GM23338 (cell line): ENCODE results near the gene B3GALT5. TPM values are rescaled to one million over a fixed set of nuclear protein-coding genes. Genes with fewer than 3 reads are reported as not detected.
A peak's percentile ranks its signal among the peaks of the same experiment; 100 is the strongest.

Experiments used
- ATAC-seq: fragments of 200-7000 bp; cut with Tn5 transposase; 3 replicates; pipeline ENCODE4 v1.9.1; 2020
- DNase-seq: peaks from one replicate; pipeline ENCODE4 v3.0.0-alpha.2; 2015; ENCODE audit warnings: low spot score
- H2AFZ ChIP-seq: fragments of 200-600 bp; sonication (generic); 2 replicates; pipeline ENCODE4 v1.8.0; 2016; ENCODE audit warnings: antibody characterized with exemption, mild to moderate bottlenecking, moderate library complexity
- H3F3A ChIP-seq: fragments of 200-600 bp; sonication (generic); replicated peaks from 2 replicates; pipeline ENCODE4 v1.8.0; 2017; ENCODE audit warnings: antibody characterized with exemption, mixed run types, low read depth
- H3K27ac ChIP-seq: fragments of 200-600 bp; sonication (generic); 2 replicates; pipeline ENCODE4 v1.6.1; 2016; ENCODE audit warnings: low read depth
- H3K27me3 ChIP-seq: fragments of 200-600 bp; sonication (generic); 2 replicates; pipeline ENCODE4 v1.8.0; 2016; ENCODE audit warnings: mild to moderate bottlenecking, mixed run types, moderate library complexity; ENCODE audit not compliant: insufficient read depth
- H3K36me3 ChIP-seq: fragments of 200-600 bp; sonication (generic); 2 replicates; pipeline ENCODE4 v1.8.0; 2016; ENCODE audit warnings: mild to moderate bottlenecking; ENCODE audit not compliant: insufficient read depth
- H3K4me1 ChIP-seq: fragments of 200-600 bp; sonication (generic); 2 replicates; pipeline ENCODE4 v1.8.0; 2016; ENCODE audit warnings: mild to moderate bottlenecking, moderate library complexity; ENCODE audit not compliant: insufficient read depth
- H3K4me2 ChIP-seq: fragments of 200-600 bp; sonication (generic); 2 replicates; pipeline ENCODE4 v1.7.1; 2017; ENCODE audit warnings: mixed run types
- H3K4me3 ChIP-seq: fragments of 200-600 bp; sonication (generic); 2 replicates; pipeline ENCODE4 v1.6.1; 2016; ENCODE audit warnings: mixed run types
- H3K79me2 ChIP-seq: fragments of 200-600 bp; sonication (generic); replicated peaks from 2 replicates; pipeline ENCODE4 v1.8.0; 2017; ENCODE audit warnings: mild to moderate bottlenecking; ENCODE audit not compliant: insufficient read depth
- H3K9me2 ChIP-seq: fragments of 200-600 bp; sonication (generic); 2 replicates; pipeline ENCODE4 v1.8.0; 2017; ENCODE audit not compliant: insufficient read depth
- H4K20me1 ChIP-seq: fragments of 200-600 bp; sonication (generic); replicated peaks from 2 replicates; pipeline ENCODE4 v1.8.0; 2017; ENCODE audit warnings: mild to moderate bottlenecking; ENCODE audit not compliant: insufficient read depth
- H3K27ac Mint-ChIP-seq: 2 replicates; pipeline ENCODE4 v1.8.0; 2020; ENCODE audit warnings: inconsistent platforms, mild to moderate bottlenecking, moderate library complexity, mixed read lengths
- H3K27me3 Mint-ChIP-seq: 3 replicates; pipeline ENCODE4 v1.8.0; 2022; ENCODE audit warnings: low read depth, mild to moderate bottlenecking, moderate library complexity, mixed read lengths, inconsistent platforms; ENCODE audit not compliant: insufficient read depth, poor library complexity
- H3K36me3 Mint-ChIP-seq: 3 replicates; pipeline ENCODE4 v1.8.0; 2021; ENCODE audit warnings: low read depth, mild to moderate bottlenecking, inconsistent platforms, moderate library complexity, mixed read lengths
- H3K4me1 Mint-ChIP-seq: 3 replicates; pipeline ENCODE4 v1.8.0; 2020; ENCODE audit warnings: mild to moderate bottlenecking, inconsistent platforms, mixed read lengths
- H3K4me3 Mint-ChIP-seq: 3 replicates; pipeline ENCODE4 v1.8.0; 2021; ENCODE audit warnings: moderate library complexity, mild to moderate bottlenecking, inconsistent platforms, mixed read lengths
- H3K9me3 Mint-ChIP-seq: 3 replicates; pipeline ENCODE4 v1.8.0; 2020; ENCODE audit warnings: moderate library complexity, mild to moderate bottlenecking, inconsistent platforms, mixed read lengths
- POLR2AphosphoS5 ChIP-seq: IDR thresholded peaks from 2 replicates; pipeline ENCODE4 v1.6.1; 2016; ENCODE audit warnings: antibody characterized with exemption, low read depth
- STAT1 ChIP-seq: IDR thresholded peaks from one replicate; pipeline ENCODE4 v1.6.1; 2016; ENCODE audit warnings: antibody characterized with exemption; ENCODE audit not compliant: unreplicated experiment
- ZNF331 ChIP-seq: fragments of 250-450 bp; sonication (Bioruptor Pico); IDR thresholded peaks from 2 replicates; pipeline ENCODE4 v1.5.0; 2020; ENCODE audit warnings: low read depth, mild to moderate bottlenecking, moderate library complexity
- polyA plus RNA-seq: library from polyadenylated mRNA; unstranded; fragments of >200 nt; fragmentation: Nextera tagmentation; extraction: Ambion mirVana; gene quantifications from 2 replicates; pipeline ENCODE4 v1.2.1, GENCODE V29; 2016
- total RNA-seq: library from RNA; depleted of rRNA; stranded (reverse); fragments of >200 nt; shearing (Covaris generic); gene quantifications from 2 replicates; pipeline ENCODE4 v1.2.3, GENCODE V29; 2014
- TF ChIP-seq, protein P1 (sequence below): IDR thresholded peaks from one replicate; pipeline ENCODE4 v1.6.1; 2018; ENCODE audit warnings: antibody characterized with exemption; ENCODE audit not compliant: unreplicated experiment
- TF ChIP-seq, protein P2 (sequence below), 2 experiments: fragments of 200-600 bp in 1 of 2; sonication (generic) in 1 of 2; conservative IDR thresholded peaks; 2 replicates each; pipeline versions ENCODE4 v1.5.1 to v1.6.1; 2016 to 2017; ENCODE audit warnings: antibody characterized with exemption in 2 of 2, low read depth in 2 of 2, mild to moderate bottlenecking in 2 of 2, moderate library complexity in 1 of 2
- TF ChIP-seq, protein P3 (sequence below): IDR thresholded peaks from 2 replicates; pipeline ENCODE4 v1.6.1; 2016; ENCODE audit warnings: antibody characterized with exemption
- TF ChIP-seq, protein P4 (sequence below): fragments of 250-450 bp; sonication (Bioruptor Pico); IDR thresholded peaks from 2 replicates; pipeline ENCODE4 v1.5.0; 2020; ENCODE audit warnings: mild to moderate bottlenecking, moderate library complexity

Gene B3GALT5
- total and polyA plus RNA-seq, 2 experiments from 2014 or later, result 6.2 to 37.5 TPM

DNA sequence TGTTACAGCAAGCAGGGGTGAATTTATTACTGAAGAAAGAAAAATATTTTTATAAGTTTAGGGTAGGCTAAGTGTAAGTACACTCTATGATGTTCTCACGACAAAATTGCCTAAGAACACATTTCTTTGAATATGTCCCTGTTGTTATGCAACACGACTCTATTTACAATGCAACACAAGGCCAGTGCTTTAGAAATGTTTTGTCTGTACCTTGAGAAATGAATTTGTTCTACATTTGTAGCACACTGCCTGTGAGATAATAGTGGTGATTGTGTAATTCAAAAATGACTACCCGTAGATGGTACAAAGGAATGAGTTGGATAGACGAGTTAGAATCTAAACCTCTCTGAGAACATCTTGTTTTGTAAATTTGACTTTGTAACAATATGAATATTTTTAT, 68.5 kb downstream of the B3GALT5 start:
- Histone ChIP-seq H2AFZ (no peak overlapping the region), H3F3A (0 out of 2 replicates have a peak, but pooled peaks cover under 1% of the 10 kb centered on the region), H3K4me2 (0 out of 2 replicates have a peak overlapping the region, but pooled peaks have one; percentile 9), H3K27ac (no peak overlapping the region), H3K9me2 (no peaks in the 10 kb centered on the region), H4K20me1 (no peaks in the 10 kb centered on the region), H3K79me2 (no peaks in the 10 kb centered on the region), H3K27me3 (no peaks in the 10 kb centered on the region), H3K36me3 (no peaks in the 10 kb centered on the region; the same call in none of the 2 replicates), H3K4me1 (no peaks in the 10 kb centered on the region; the same call in 1 of the 2 replicates), H3K4me3 (no peak overlapping the region)
- Mint-ChIP-seq H3K9me3 (peaks cover 29% of the 10 kb centered on the region), H3K27ac (no peak overlapping the region), H3K36me3 (peaks cover 40% of the 10 kb centered on the region), H3K4me3 (no peak overlapping the region), H3K27me3 (no peaks in the 10 kb centered on the region), H3K4me1 (peaks cover 4% of the 10 kb centered on the region; the same call in 2 of the 3 replicates)
- ATAC-seq (no peak), DNase-seq (no peak)
- TF ChIP-seq, protein P1, sequence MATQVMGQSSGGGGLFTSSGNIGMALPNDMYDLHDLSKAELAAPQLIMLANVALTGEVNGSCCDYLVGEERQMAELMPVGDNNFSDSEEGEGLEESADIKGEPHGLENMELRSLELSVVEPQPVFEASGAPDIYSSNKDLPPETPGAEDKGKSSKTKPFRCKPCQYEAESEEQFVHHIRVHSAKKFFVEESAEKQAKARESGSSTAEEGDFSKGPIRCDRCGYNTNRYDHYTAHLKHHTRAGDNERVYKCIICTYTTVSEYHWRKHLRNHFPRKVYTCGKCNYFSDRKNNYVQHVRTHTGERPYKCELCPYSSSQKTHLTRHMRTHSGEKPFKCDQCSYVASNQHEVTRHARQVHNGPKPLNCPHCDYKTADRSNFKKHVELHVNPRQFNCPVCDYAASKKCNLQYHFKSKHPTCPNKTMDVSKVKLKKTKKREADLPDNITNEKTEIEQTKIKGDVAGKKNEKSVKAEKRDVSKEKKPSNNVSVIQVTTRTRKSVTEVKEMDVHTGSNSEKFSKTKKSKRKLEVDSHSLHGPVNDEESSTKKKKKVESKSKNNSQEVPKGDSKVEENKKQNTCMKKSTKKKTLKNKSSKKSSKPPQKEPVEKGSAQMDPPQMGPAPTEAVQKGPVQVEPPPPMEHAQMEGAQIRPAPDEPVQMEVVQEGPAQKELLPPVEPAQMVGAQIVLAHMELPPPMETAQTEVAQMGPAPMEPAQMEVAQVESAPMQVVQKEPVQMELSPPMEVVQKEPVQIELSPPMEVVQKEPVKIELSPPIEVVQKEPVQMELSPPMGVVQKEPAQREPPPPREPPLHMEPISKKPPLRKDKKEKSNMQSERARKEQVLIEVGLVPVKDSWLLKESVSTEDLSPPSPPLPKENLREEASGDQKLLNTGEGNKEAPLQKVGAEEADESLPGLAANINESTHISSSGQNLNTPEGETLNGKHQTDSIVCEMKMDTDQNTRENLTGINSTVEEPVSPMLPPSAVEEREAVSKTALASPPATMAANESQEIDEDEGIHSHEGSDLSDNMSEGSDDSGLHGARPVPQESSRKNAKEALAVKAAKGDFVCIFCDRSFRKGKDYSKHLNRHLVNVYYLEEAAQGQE, result no peak
- TF ChIP-seq, protein P2, sequence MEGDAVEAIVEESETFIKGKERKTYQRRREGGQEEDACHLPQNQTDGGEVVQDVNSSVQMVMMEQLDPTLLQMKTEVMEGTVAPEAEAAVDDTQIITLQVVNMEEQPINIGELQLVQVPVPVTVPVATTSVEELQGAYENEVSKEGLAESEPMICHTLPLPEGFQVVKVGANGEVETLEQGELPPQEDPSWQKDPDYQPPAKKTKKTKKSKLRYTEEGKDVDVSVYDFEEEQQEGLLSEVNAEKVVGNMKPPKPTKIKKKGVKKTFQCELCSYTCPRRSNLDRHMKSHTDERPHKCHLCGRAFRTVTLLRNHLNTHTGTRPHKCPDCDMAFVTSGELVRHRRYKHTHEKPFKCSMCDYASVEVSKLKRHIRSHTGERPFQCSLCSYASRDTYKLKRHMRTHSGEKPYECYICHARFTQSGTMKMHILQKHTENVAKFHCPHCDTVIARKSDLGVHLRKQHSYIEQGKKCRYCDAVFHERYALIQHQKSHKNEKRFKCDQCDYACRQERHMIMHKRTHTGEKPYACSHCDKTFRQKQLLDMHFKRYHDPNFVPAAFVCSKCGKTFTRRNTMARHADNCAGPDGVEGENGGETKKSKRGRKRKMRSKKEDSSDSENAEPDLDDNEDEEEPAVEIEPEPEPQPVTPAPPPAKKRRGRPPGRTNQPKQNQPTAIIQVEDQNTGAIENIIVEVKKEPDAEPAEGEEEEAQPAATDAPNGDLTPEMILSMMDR (conservative IDR thresholded peaks at IDR 0.05; ENCODE audit: low read depth in 2 of 2), result no peak
- TF ChIP-seq STAT1, result no peak
- no peak for TF ChIP-seq POLR2AphosphoS5
- TF ChIP-seq, protein P3, sequence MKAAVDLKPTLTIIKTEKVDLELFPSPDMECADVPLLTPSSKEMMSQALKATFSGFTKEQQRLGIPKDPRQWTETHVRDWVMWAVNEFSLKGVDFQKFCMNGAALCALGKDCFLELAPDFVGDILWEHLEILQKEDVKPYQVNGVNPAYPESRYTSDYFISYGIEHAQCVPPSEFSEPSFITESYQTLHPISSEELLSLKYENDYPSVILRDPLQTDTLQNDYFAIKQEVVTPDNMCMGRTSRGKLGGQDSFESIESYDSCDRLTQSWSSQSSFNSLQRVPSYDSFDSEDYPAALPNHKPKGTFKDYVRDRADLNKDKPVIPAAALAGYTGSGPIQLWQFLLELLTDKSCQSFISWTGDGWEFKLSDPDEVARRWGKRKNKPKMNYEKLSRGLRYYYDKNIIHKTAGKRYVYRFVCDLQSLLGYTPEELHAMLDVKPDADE, result no peak
- TF ChIP-seq, protein P4, sequence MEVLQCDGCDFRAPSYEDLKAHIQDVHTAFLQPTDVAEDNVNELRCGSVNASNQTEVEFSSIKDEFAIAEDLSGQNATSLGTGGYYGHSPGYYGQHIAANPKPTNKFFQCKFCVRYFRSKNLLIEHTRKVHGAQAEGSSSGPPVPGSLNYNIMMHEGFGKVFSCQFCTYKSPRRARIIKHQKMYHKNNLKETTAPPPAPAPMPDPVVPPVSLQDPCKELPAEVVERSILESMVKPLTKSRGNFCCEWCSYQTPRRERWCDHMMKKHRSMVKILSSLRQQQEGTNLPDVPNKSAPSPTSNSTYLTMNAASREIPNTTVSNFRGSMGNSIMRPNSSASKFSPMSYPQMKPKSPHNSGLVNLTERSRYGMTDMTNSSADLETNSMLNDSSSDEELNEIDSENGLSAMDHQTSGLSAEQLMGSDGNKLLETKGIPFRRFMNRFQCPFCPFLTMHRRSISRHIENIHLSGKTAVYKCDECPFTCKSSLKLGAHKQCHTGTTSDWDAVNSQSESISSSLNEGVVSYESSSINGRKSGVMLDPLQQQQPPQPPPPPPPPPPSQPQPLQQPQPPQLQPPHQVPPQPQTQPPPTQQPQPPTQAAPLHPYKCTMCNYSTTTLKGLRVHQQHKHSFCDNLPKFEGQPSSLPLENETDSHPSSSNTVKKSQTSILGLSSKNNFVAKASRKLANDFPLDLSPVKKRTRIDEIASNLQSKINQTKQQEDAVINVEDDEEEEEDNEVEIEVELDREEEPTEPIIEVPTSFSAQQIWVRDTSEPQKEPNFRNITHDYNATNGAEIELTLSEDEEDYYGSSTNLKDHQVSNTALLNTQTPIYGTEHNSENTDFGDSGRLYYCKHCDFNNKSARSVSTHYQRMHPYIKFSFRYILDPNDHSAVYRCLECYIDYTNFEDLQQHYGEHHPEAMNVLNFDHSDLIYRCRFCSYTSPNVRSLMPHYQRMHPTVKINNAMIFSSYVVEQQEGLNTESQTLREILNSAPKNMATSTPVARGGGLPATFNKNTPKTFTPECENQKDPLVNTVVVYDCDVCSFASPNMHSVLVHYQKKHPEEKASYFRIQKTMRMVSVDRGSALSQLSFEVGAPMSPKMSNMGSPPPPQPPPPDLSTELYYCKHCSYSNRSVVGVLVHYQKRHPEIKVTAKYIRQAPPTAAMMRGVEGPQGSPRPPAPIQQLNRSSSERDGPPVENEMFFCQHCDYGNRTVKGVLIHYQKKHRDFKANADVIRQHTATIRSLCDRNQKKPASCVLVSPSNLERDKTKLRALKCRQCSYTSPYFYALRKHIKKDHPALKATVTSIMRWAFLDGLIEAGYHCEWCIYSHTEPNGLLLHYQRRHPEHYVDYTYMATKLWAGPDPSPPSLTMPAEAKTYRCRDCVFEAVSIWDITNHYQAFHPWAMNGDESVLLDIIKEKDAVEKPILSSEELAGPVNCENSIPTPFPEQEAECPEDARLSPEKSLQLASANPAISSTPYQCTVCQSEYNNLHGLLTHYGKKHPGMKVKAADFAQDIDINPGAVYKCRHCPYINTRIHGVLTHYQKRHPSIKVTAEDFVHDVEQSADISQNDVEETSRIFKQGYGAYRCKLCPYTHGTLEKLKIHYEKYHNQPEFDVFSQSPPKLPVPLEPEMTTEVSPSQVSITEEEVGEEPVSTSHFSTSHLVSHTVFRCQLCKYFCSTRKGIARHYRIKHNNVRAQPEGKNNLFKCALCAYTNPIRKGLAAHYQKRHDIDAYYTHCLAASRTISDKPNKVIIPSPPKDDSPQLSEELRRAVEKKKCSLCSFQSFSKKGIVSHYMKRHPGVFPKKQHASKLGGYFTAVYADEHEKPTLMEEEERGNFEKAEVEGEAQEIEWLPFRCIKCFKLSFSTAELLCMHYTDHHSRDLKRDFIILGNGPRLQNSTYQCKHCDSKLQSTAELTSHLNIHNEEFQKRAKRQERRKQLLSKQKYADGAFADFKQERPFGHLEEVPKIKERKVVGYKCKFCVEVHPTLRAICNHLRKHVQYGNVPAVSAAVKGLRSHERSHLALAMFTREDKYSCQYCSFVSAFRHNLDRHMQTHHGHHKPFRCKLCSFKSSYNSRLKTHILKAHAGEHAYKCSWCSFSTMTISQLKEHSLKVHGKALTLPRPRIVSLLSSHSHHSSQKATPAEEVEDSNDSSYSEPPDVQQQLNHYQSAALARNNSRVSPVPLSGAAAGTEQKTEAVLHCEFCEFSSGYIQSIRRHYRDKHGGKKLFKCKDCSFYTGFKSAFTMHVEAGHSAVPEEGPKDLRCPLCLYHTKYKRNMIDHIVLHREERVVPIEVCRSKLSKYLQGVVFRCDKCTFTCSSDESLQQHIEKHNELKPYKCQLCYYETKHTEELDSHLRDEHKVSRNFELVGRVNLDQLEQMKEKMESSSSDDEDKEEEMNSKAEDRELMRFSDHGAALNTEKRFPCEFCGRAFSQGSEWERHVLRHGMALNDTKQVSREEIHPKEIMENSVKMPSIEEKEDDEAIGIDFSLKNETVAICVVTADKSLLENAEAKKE, result no peak
- TF ChIP-seq ZNF331 (CRISPR knock-in tag), result no peak
